ENCODE measurements around the gene PPAN.

PPAN gene

DNA sequence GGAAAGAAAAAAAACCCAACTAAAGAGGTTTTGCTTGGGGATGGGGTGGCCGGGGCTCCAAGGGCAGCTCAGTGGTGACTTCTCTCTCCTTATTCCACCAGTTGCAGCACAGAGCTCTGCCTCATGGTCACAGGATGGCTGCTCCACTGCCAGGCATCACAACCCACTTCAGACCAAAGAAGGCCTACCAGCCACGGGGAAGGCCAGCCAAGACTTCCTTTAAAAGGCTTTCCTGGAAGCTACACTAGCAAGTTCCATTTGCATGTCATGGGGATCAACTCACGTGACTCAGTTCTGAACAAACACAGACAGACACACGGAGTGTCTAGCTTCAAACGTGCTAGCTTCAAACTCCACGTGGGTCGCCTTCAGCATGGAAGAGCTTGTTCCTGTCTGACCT is 26.7 kb downstream of the PPAN start:
- H3K9ac ChIP-seq (ENCODE audit: low read length): no peak overlapping the region
- H2AFZ ChIP-seq (ENCODE audit: low read depth, low read length, severe bottlenecking): no peak overlapping the region
- no peak overlapping the region for H3K27ac ChIP-seq (ENCODE audit: low read depth, low read length)
- no peaks in the 10 kb centered on the region for H3K9me2 ChIP-seq (replicated peaks; ENCODE audit: insufficient read depth, low read length)
- H3K4me3 ChIP-seq (ENCODE audit: insufficient read depth, low read length, poor library complexity, severe bottlenecking): no peak overlapping the region
- peaks cover 32% of the 10 kb centered on the region for H3K36me3 ChIP-seq (ENCODE audit: low read length)
- H3K27me3 ChIP-seq (ENCODE audit: low read length): no peaks in the 10 kb centered on the region
- TF ChIP-seq, protein P1, sequence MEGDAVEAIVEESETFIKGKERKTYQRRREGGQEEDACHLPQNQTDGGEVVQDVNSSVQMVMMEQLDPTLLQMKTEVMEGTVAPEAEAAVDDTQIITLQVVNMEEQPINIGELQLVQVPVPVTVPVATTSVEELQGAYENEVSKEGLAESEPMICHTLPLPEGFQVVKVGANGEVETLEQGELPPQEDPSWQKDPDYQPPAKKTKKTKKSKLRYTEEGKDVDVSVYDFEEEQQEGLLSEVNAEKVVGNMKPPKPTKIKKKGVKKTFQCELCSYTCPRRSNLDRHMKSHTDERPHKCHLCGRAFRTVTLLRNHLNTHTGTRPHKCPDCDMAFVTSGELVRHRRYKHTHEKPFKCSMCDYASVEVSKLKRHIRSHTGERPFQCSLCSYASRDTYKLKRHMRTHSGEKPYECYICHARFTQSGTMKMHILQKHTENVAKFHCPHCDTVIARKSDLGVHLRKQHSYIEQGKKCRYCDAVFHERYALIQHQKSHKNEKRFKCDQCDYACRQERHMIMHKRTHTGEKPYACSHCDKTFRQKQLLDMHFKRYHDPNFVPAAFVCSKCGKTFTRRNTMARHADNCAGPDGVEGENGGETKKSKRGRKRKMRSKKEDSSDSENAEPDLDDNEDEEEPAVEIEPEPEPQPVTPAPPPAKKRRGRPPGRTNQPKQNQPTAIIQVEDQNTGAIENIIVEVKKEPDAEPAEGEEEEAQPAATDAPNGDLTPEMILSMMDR (IDR thresholded peaks at IDR 0.05; ENCODE audit: insufficient read depth, low read length, poor library complexity, severe bottlenecking): no peak
- no peak for TF ChIP-seq EZH2phosphoT487 (conservative IDR thresholded peaks at IDR 0.05; ENCODE audit: low read length)
- H4K20me1 ChIP-seq (ENCODE audit: low read depth, low read length): no peaks in the 10 kb centered on the region
- H3K4me2 ChIP-seq (ENCODE audit: low read depth, low read length, poor library complexity, severe bottlenecking): no peak overlapping the region
- H3K79me2 ChIP-seq (ENCODE audit: insufficient read depth, low read length): no peaks in the 10 kb centered on the region
- peaks cover 13% of the 10 kb centered on the region; the same call in 1 of the 2 replicates for H3F3A ChIP-seq (ENCODE audit: insufficient read depth)
- H3K9me3 ChIP-seq (ENCODE audit: insufficient read depth, low read length): no peaks in the 10 kb centered on the region

- Histone ChIP-seq H3K79me2 (ENCODE audit: insufficient read depth, low read length) (no peaks in the 10 kb centered on the region), H3K9me3 (ENCODE audit: insufficient read depth, low read length) (no peaks in the 10 kb centered on the region), H3K27ac (ENCODE audit: low read depth, low read length) (no peak overlapping the region), H3K4me3 (ENCODE audit: insufficient read depth, low read length, poor library complexity, severe bottlenecking) (no peak overlapping the region), H4K20me1 (ENCODE audit: low read depth, low read length) (no peaks in the 10 kb centered on the region), H3K4me2 (ENCODE audit: low read depth, low read length, poor library complexity, severe bottlenecking) (no peak overlapping the region), H3K9me2 (replicated peaks; ENCODE audit: insufficient read depth, low read length) (no peaks in the 10 kb centered on the region), H3F3A (ENCODE audit: insufficient read depth) (peaks cover 9% of the 10 kb centered on the region; the same call in 1 of the 2 replicates), H3K9ac (ENCODE audit: low read length) (no peak overlapping the region), H3K36me3 (ENCODE audit: low read length) (peaks cover 29% of the 10 kb centered on the region), H2AFZ (ENCODE audit: low read depth, low read length, severe bottlenecking) (no peak overlapping the region), H3K27me3 (ENCODE audit: low read length) (no peaks in the 10 kb centered on the region)
- TF ChIP-seq EZH2phosphoT487 (conservative IDR thresholded peaks at IDR 0.05; ENCODE audit: low read length): no peak
- TF ChIP-seq, protein P1 (IDR thresholded peaks at IDR 0.05; ENCODE audit: insufficient read depth, low read length, poor library complexity, severe bottlenecking): no peak
Observed at GRCh38 chr19:10133596-10133995, 27.4 kb downstream of the PPAN start.

- no peaks in the 10 kb centered on the region for H4K20me1 ChIP-seq (ENCODE audit: low read depth, low read length)
- H2AFZ ChIP-seq (ENCODE audit: low read depth, low read length, severe bottlenecking): no peak overlapping the region
- H3K9me3 ChIP-seq (ENCODE audit: insufficient read depth, low read length): no peaks in the 10 kb centered on the region
- peaks cover 27% of the 10 kb centered on the region for H3K36me3 ChIP-seq (ENCODE audit: low read length)
- TF ChIP-seq, protein P1 (IDR thresholded peaks at IDR 0.05; ENCODE audit: insufficient read depth, low read length, poor library complexity, severe bottlenecking): no peak
- no peak for TF ChIP-seq EZH2phosphoT487 (conservative IDR thresholded peaks at IDR 0.05; ENCODE audit: low read length)
- 0 out of 2 replicates have a peak, but pooled peaks cover 6% of the 10 kb centered on the region for H3F3A ChIP-seq (ENCODE audit: insufficient read depth)
- H3K79me2 ChIP-seq (ENCODE audit: insufficient read depth, low read length): no peaks in the 10 kb centered on the region
- H3K27ac ChIP-seq (ENCODE audit: low read depth, low read length): no peak overlapping the region
- H3K4me2 ChIP-seq (ENCODE audit: low read depth, low read length, poor library complexity, severe bottlenecking): no peak overlapping the region
- H3K9ac ChIP-seq (ENCODE audit: low read length): no peak overlapping the region
- no peaks in the 10 kb centered on the region for H3K9me2 ChIP-seq (replicated peaks; ENCODE audit: insufficient read depth, low read length)
- H3K4me3 ChIP-seq (ENCODE audit: insufficient read depth, low read length, poor library complexity, severe bottlenecking): no peak overlapping the region
- no peaks in the 10 kb centered on the region for H3K27me3 ChIP-seq (ENCODE audit: low read length)
Observed at GRCh38 chr19:10134040-10134439, 27.9 kb downstream of the PPAN start.

Data from SU-DHL-6 (cell line).